CD1c-positive myeloid dendritic cell (primary cell): ENCODE results near the gene ZBTB39.
"Not testable (repeated sequence)": the region's sequence is repeated elsewhere in the genome, so short reads cannot be mapped to it uniquely, and the experiment has no call there.

Source experiments
- DNase-seq: peaks from one replicate; pipeline ENCODE4 v3.0.0-alpha.2; 2016; ENCODE audit errors: extremely low spot score

ZBTB39 gene

GRCh38 chr12:56980268-56980667 is 26.1 kb downstream of the ZBTB39 start:
- no peak for DNase-seq

DNA sequence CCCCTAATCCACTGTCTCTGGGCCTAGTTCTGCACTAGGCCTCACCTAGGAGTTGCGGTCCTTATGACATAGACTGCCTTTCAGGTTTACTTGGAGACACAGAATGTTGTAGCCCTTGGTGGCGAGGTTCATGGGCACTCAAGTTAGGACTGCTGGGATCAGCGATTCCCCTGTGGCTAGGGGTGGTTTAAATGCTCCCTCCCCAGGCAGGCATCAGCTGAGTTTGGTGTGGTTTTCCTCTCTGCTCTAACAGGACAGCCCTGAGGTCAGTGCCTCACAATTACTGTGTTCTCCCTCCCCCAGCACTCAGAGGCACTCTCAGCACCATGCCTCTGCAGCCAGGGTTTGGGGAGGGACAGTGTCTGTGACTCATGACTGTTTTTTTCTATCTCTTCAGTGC is 26.7 kb downstream of the ZBTB39 start:
- no peak for DNase-seq

DNA sequence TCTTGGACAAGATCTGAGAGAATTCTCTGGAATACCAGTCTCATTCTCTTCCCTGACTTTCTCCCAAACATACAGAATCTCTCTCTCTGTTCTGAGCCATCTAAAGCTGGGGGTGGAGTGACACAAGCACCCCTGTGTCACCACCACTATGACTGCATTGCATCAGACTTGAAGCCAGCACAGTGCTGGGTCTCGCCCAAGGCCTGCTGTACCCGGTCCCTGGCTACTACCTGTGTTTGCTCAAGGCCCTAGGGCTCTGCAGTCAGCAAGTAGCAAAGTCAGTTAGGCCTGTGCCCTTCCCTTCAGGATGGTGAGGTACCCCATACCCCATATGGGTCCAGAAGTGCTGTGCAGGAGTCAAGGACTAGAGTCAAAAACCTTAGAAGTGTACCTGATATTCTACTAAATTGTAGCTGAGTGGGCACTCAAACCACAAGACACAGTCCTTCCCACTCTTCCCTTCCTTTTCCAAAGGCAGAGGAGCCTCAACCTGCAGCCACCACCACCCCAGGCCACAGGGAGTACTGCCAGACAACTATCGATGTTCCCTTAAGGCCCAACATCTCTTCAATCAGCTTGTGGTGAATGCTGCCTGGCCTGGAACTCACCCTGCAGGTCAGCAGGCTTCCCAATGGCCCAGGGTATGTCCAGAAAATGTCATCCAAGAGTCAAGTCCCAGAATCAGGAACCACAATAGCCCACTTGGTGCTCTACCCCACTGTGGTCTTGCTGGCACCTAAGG is 27.8 kb downstream of the ZBTB39 start:
- DNase-seq, result no peak

GRCh38 chr12:56977361-56977760 is 29.0 kb downstream of the ZBTB39 start:
- DNase-seq, result not testable (repeated sequence)

GRCh38 chr12:56974224-56974623 is 32.1 kb downstream of the ZBTB39 start:
- DNase-seq, result not testable (repeated sequence)

DNA sequence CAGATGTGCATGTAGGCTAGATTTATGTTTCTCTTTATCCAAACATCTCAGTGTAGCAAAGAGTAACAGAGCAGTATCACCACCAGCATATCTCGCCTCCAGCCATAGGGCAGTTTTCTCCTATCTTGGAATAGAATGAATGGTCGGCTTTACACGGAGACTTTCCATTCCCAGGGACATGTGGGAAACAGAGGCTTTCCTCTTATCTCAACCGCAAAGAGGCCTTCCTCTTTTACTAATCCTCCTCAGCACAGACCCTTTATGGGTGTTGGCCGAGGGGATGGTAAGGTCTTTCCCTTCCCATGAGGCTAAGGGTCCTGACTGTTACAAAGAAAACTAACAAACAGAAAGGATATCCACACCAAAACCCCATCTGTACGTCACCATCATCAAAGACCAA is 37.4 kb downstream of the ZBTB39 start:
- not testable (repeated sequence) for DNase-seq

DNA sequence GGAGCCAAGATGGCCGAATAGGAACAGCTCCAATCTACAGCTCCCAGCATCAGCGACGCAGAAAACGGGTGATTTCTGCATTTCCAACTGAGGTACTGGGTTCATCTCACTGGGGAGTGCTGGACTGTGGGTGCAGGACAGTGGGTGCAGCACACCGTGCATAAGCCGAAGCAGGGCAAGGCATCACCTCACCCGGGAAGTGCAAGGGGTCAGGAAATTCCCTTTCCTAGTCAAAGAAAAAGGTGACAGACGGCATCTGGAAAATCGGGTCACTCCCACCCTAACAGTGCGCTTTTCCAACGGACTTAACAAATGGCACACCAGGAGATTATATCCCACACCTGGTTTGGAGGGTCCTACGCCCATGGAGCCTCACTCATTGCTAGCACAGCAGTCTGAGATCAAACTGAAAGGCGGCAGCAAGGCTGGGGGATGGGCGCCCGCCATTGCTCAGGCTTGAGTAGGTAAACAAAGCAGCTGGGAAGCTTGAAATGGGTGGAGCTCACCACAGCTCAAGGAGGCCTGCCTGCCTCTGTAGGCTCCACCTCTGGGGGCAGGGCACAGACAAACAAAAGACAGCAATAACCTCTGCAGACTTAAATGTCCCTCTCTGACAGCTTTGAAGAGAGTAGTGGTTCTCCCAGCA is 40.2 kb downstream of the ZBTB39 start:
- DNase-seq, result not testable (repeated sequence)

DNA sequence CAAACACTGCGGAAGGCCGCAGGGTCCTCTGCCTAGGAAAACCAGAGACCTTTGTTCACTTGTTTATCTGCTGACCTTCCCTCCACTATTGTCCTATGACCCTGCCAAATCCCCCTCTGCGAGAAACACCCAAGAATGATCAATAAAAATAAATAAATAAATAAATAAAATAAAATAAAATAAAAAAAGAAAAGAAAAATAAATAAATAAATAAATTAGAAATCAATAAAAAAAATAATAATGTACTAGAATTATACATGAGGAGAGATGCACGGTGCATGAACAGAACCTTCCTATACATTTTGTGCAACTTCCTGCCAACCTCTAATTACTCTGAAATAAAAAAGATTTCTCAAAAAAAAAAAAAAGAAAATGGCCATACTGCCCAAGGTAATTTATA is 41.2 kb downstream of the ZBTB39 start:
- not testable (repeated sequence) for DNase-seq

GRCh38 chr12:56963557-56963956 is 42.8 kb downstream of the ZBTB39 start:
- not testable (repeated sequence) for DNase-seq

DNA sequence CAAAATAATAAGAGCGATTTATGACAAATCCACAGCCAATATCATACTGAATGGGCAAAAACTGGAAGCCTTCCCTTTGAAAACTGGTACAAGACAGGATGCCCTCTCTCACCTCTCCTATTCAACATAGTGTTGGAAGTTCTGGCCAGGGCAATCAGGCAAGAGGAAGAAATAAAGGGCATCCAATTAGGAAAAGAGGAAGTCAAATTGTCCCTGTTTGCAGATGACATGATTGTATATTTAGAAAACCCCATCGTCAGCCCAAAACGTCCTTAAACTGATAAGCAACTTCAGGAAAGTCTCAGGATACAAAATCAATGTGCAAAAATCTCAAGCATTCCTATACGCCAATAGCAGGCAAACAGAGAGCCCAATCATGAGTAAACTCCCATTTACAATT is 44.1 kb downstream of the ZBTB39 start:
- DNase-seq, result not testable (repeated sequence)

GRCh38 chr12:56958422-56958821 is 47.9 kb downstream of the ZBTB39 start:
- DNase-seq, result no peak

DNA sequence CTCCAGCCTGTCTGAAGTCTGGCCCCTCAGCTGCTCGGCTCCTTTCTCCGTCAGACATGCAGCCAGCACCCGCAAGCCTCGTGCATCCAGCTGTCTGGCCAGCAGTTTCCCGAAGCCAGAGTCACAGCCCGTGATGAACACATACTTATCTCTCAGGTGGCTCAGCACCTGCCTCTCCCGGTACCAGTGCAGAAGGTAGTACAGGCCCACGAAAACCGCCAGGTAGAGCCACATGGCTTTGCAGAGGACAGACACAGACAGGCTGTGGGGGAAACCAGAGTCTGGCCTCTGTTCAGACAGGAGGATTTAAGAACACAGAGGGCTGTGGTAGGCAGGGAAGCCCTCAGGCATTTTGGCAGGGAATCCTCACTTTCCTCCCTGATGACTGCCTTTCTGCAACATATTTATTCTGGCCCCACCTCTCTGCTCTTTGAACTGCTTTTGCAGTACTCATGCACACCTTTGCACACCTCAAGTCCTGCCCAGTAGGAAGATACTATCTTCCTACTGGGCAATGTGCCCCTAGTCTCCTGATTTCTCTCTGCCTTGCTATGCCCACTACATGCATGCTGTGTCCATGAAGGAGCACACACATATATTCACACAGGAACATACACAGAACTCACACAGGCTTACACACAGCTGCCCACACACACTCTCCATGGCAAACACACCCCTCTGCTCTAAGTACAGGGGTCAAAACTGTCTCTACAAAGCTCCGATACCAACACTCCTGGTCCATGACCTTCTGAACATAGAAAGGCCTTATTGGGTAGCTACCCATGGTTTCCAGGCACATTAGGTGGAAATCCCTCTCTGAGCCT is 48.9 kb downstream of the ZBTB39 start, which contains the start of gene RDH16:
RDH16 (minus strand) TSS at position 380 of the 824 bp plus-strand sequence; CDS start at position 234, 146 bp downstream.
- no peak for DNase-seq

DNA sequence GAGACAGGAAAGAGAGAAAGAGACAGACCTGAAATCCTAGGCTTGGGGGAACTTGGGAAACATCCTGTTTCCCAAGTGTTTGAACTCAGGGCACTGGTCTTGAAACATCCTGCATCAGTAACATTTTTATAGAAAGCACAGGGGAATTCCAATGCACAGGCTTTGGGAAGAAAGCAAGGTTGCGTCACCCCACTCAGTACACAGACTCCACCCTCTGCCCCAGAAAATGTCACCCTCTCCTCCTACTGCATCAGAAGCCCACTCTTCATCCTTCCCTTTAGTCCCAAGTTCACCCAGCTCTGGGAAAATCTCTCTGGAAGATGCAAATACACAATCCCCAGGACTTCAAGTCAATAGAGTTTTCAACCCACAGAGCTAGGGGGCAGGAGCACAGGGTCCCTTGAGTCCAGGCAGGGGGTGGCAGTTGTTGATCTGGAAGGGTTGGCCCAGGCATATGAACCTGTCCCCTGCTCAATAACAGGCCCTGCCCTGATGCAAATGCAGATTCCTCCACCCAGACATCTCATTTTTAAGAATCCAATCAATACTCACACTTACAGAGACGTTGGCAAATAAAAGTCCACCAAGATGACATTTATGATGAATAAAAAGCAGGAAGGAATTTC is 50.6 kb downstream of the ZBTB39 start:
- DNase-seq, result no peak

GRCh38 chr12:56954958-56955355 is 51.4 kb downstream of the ZBTB39 start:
- DNase-seq, result no peak

DNA sequence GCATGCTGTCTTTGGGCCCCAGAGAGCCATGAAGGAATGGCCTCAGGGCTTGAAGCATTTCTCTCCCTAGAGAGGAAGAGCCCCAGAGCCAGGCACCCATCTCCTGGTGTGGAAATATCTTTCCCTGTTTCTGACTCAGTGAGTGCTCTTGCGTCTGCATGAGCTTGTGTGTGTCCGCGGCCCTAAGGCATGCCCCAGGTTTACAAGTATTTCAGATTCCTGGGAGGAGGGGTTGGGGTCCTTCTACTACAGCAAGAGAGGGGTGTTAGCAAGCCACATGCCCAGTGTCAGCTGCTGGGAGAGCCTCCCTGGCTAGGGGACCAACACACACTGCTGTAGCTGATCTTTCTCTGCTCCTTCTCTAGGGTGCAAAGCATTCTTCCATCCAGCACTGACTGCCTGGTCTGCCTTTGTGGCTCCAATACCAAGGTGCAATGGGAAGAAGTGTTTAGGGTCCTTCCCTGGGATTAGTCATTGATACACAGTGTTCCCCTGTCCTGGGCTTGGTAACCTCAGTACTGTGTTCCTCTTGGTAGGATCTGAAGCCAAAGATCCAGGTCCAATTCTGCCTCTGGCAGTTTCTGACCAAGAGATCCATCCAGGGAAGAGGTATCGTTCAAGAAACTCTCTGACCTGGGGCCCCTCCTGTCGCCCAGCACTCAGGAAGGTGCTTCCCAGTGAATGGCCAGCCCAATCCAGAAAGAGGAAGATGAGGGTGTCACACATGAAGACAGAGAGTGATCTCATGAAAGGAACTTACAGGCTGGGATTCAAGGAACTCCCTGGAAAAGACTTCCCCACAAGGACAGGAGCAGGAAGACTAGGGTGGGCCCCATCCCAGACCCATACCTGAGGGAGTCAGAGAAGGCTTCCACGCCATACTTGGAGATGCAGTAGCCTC is 52.0 kb downstream of the ZBTB39 start:
- DNase-seq, result no peak

DNA sequence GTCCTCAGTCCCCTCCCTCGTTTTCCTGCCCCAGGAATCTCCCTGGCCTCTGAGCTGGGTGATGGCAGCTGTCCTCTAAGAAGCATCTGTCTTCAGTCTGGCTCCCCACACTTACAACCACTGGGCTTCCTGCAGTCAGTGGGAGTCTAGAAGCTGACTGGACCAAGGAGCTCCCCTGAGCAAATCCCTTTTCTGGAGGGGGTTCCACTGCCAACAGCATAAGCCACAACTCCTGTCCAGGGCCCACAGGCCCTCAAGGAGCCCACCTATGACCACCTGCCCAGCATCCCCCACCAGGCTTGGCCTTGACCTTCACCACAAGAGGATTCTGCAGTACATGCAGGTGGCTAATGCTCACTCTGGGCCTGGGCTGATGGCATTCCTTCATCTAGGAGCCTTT is 53.0 kb downstream of the ZBTB39 start:
- DNase-seq, result no peak

DNA sequence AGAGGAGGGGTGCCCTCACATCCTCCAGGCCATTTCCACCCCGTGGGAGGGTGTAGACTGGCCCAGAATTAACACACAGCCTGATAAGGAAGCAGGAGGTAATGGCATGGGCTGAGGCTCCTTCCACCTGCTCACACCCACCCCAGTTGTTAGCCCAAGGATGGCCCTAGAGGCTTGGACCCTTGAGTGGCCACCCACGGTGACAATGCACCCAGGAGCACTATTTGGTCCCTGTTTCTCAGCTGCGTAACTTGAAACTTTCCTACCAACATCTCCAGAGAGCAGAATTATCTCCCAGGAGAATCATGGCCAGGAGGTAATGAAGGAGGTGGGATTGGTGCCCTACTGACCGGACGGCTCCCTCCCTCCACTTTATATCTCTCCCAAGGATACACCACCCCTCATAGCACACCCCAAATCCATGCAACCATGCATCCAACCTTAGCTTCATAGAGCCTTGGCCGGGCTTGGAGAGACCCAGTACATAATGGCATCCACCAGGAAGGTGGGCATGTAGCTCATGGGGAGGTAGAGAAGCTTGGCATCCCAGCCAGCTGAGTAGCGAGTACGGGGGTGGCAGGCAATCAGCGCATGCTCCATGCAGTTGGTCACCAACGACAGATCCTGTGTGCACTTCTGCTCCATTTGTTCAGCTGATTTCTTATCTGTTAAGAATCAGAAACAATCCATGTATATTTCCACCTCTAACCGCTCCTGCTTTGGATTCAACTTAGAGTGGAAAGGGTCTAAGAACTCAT is 54.6 kb downstream of the ZBTB39 start:
- no peak for DNase-seq

- DNase-seq, result no peak
Observed at GRCh38 chr12:56948881-56949280, 57.5 kb downstream of the ZBTB39 start.
